ENCODE results near the gene TNFRSF6B. TPM values are rescaled to one million over a fixed set of nuclear protein-coding genes. Genes with fewer than 3 reads are reported as not detected.

The TNFRSF6B gene
- total and polyA plus RNA-seq, 2 of the 4 experiments (the other 2 are of a cell fraction), result 1.3 to 11.0 TPM

DNA sequence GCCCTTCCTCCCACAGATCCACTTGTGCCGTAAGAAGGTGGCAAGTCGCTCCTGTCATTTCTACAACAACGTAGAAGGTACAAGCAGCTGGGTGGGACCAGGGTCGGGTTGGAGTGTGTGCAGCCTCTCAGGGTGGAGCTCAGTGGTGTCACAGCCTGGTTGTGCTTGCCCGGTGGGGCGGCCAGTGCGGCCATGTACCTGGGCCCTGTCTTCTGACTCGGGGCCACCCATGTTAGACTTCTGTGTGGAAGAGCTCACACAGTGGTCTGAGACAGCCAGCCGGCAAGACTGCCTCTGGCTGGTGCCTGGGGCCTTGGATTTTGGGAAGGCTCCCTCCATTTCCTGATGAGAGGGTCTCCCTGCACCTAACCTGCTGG lies 33.7 kb upstream of the TNFRSF6B start:
- Histone ChIP-seq H3K4me1 (ENCODE audit: control insufficient read depth, insufficient read depth, low read length) (peaks cover 6% of the 10 kb centered on the region), H3K9ac (ENCODE audit: low read depth, low read length) (no peak overlapping the region), H3K27ac (ENCODE audit: insufficient read depth, low read length) (no peak overlapping the region), H3K27me3 (ENCODE audit: control insufficient read depth, insufficient read depth, low read length) (no peaks in the 10 kb centered on the region), H4K91ac (ENCODE audit: insufficient read depth, low read depth, low read length) (no peak overlapping the region), H2BK5ac (ENCODE audit: low read depth, low read length, poor library complexity, severe bottlenecking) (no peak overlapping the region), H2AK9ac (replicated peaks; ENCODE audit: low read depth, low read length, poor library complexity) (no peak overlapping the region), H3K79me1 (ENCODE audit: low read depth in 1 of 2, low read length in 2 of 2) (peaks cover 18 to 53% of the 10 kb centered on the region in 2 experiments), H2BK20ac (ENCODE audit: low read depth, low read length) (no peak overlapping the region), H3K9me1 (ENCODE audit: insufficient read depth, low read length) (0 out of 2 replicates have a peak, but pooled peaks cover 3% of the 10 kb centered on the region), H2BK120ac (ENCODE audit: low read depth, low read length) (no peak overlapping the region), H4K5ac (ENCODE audit: low read depth, low read length) (no peak overlapping the region), H3K36me3 (ENCODE audit: control insufficient read depth, insufficient read depth, low read length) (peaks cover 47% of the 10 kb centered on the region), H3K56ac (ENCODE audit: extremely low read depth, insufficient read depth, low read length) (no peak overlapping the region), H4K20me1 (ENCODE audit: insufficient read depth, low read length) (peaks cover 3% of the 10 kb centered on the region; the same call in 1 of the 2 replicates), H2BK15ac (ENCODE audit: low read depth, low read length) (no peak overlapping the region), H3K4me3 (ENCODE audit: insufficient read depth, low read depth, low read length) (no peak overlapping the region), H3K4me2 (ENCODE audit: low read depth, low read length) (no peak overlapping the region), H2AFZ (replicated peaks; ENCODE audit: low read length, poor library complexity) (no peak overlapping the region), H3K9me3 (ENCODE audit: control insufficient read depth, insufficient read depth, low read length) (no peaks in the 10 kb centered on the region), H4K8ac (ENCODE audit: low read depth in 2 of 2, low read length in 2 of 2) (no peak overlapping the region), H2AK5ac (ENCODE audit: low read depth, low read length) (no peak overlapping the region), H3K18ac (ENCODE audit: low read depth, low read length) (no peak overlapping the region), H3K23ac (ENCODE audit: low read depth, low read length) (no peak overlapping the region), H3K4ac (ENCODE audit: low read depth, low read length) (no peak overlapping the region), H3K14ac (replicated peaks; ENCODE audit: low read depth, low read length) (no peak overlapping the region)
- DNase-seq, result no peak
- POLR2A ChIA-PET (ENCODE audit: unreplicated experiment), result no interaction called here
- CTCF ChIA-PET, result no interaction called here
- no peak for ATAC-seq (ENCODE audit: low read depth)
- intact Hi-C loops (cut with micrococcal nuclease) (no loop called here), dilution Hi-C loops (cut with HindIII; ENCODE audit: low sequenced_read_pairs, unreplicated experiment) (no loop called here), in situ Hi-C loops (cut with MboI; ENCODE audit: low sequenced_read_pairs) (no loop called here)
- no TSS peak for BruUV-seq (replicated peaks)
- 97% methylated on average over 4 of the region's 9 CpGs; no CpG with 5 or more reads in 1 of the 2 experiments for WGBS, 2 experiments (ENCODE audit: extremely low coverage in 2 of 2, insufficient read length in 1 of 2)
- TF ChIP-seq, protein P1, sequence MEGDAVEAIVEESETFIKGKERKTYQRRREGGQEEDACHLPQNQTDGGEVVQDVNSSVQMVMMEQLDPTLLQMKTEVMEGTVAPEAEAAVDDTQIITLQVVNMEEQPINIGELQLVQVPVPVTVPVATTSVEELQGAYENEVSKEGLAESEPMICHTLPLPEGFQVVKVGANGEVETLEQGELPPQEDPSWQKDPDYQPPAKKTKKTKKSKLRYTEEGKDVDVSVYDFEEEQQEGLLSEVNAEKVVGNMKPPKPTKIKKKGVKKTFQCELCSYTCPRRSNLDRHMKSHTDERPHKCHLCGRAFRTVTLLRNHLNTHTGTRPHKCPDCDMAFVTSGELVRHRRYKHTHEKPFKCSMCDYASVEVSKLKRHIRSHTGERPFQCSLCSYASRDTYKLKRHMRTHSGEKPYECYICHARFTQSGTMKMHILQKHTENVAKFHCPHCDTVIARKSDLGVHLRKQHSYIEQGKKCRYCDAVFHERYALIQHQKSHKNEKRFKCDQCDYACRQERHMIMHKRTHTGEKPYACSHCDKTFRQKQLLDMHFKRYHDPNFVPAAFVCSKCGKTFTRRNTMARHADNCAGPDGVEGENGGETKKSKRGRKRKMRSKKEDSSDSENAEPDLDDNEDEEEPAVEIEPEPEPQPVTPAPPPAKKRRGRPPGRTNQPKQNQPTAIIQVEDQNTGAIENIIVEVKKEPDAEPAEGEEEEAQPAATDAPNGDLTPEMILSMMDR (conservative IDR thresholded peaks at IDR 0.05; ENCODE audit: low read depth, low read length), result no peak
- TF ChIP-seq RFX5 (IDR thresholded peaks at IDR 0.05; ENCODE audit: low read depth, low read length), result no peak
- TF ChIP-seq, protein P2, sequence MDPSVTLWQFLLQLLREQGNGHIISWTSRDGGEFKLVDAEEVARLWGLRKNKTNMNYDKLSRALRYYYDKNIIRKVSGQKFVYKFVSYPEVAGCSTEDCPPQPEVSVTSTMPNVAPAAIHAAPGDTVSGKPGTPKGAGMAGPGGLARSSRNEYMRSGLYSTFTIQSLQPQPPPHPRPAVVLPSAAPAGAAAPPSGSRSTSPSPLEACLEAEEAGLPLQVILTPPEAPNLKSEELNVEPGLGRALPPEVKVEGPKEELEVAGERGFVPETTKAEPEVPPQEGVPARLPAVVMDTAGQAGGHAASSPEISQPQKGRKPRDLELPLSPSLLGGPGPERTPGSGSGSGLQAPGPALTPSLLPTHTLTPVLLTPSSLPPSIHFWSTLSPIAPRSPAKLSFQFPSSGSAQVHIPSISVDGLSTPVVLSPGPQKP (IDR thresholded peaks at IDR 0.05; ENCODE audit: borderline replicate concordance, low read depth, low read length), result no peak
- TF ChIP-seq RAD21 (IDR thresholded peaks at IDR 0.05; ENCODE audit: low read length), result no peak
- no peak for TF ChIP-seq RCOR1 (IDR thresholded peaks at IDR 0.05; ENCODE audit: insufficient replicate concordance, low read length)
- TF ChIP-seq MAFK (IDR thresholded peaks at IDR 0.05; ENCODE audit: low read depth, low read length), result no peak
- TF ChIP-seq NFE2L2 (IDR thresholded peaks at IDR 0.05; ENCODE audit: low read depth, low read length), result no peak
- TF ChIP-seq CHD1 (IDR thresholded peaks at IDR 0.05; ENCODE audit: low read depth, low read length), result no peak
- TF ChIP-seq, protein P3, sequence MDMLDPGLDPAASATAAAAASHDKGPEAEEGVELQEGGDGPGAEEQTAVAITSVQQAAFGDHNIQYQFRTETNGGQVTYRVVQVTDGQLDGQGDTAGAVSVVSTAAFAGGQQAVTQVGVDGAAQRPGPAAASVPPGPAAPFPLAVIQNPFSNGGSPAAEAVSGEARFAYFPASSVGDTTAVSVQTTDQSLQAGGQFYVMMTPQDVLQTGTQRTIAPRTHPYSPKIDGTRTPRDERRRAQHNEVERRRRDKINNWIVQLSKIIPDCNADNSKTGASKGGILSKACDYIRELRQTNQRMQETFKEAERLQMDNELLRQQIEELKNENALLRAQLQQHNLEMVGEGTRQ (IDR thresholded peaks at IDR 0.05; ENCODE audit: low read depth, low read length), result no peak
- no peak for TF ChIP-seq CEBPB (IDR thresholded peaks at IDR 0.05; ENCODE audit: low read depth, low read length)
- no peak for TF ChIP-seq POLR2A (IDR thresholded peaks at IDR 0.05; ENCODE audit: low read depth, low read length)
- TF ChIP-seq SMC3 (IDR thresholded peaks at IDR 0.05; ENCODE audit: low read depth, low read length), result no peak
- no peak for TF ChIP-seq MAZ (IDR thresholded peaks at IDR 0.05; ENCODE audit: borderline replicate concordance, low read depth, low read length)
- TF ChIP-seq MXI1 (IDR thresholded peaks at IDR 0.05; ENCODE audit: borderline replicate concordance, low read depth, low read length), result no peak
- TF ChIP-seq FOS (IDR thresholded peaks at IDR 0.05; ENCODE audit: low read depth, low read length), result no peak
- TF ChIP-seq BHLHE40 (IDR thresholded peaks at IDR 0.05; ENCODE audit: low read depth, low read length), result no peak
